Breast epithelium (tissue), 4 donors: Measurements from ENCODE around the gene SAXO2. TPM values are rescaled to one million over a fixed set of nuclear protein-coding genes. Genes with fewer than 3 reads are reported as not detected.
"Not testable (repeated sequence)": the region's sequence is repeated elsewhere in the genome, so short reads cannot be mapped to it uniquely, and the experiment has no call there.

Experiments used
- DNase-seq, 2 donors: peaks; one replicate each; pipeline ENCODE4 v3.0.0-alpha.2; 2019; ENCODE audit warnings: low spot score in 2 of 2
- H3K27ac ChIP-seq, 2 donors: fragments of 200-600 bp; sonication (generic) in 1 of 2; one replicate each; pipeline ENCODE4 v1.5.1; 2016 to 2019; ENCODE audit warnings: mild to moderate bottlenecking in 1 of 2
- H3K27me3 ChIP-seq, 2 donors: fragments of 200-600 bp; sonication (generic) in 1 of 2; one replicate each; pipeline versions ENCODE4 v1.5.1 to v1.6.0; 2017 to 2019; ENCODE audit warnings: control low read depth in 1 of 2, mild to moderate bottlenecking in 1 of 2
- H3K36me3 ChIP-seq: fragments of 200-600 bp; one replicate; pipeline ENCODE4 v1.5.1; 2019
- H3K4me1 ChIP-seq, 2 donors: fragments of 200-600 bp; sonication (generic); one replicate each; pipeline ENCODE4 v1.5.1; 2016 to 2019; ENCODE audit warnings: control low read depth in 1 of 2
- H3K4me3 ChIP-seq, 3 donors: fragments of 200-600 bp; sonication (generic); 1 replicate in 2 of 3; 2 replicates in 1 of 3; pipeline ENCODE4 v1.5.1; 2016 to 2019; ENCODE audit warnings: mild to moderate bottlenecking in 3 of 3, moderate library complexity in 2 of 3
- H3K9me3 ChIP-seq, 2 donors: fragments of 200-600 bp; sonication (generic) in 1 of 2; one replicate each; pipeline ENCODE4 v1.5.1; 2016 to 2019; ENCODE audit warnings: control low read depth in 1 of 2
- POLR2A ChIP-seq: fragments of 450-650 bp; IDR thresholded peaks from one replicate; pipeline ENCODE4 v1.6.1; 2016; ENCODE audit warnings: antibody characterized with exemption, mild to moderate bottlenecking, moderate library complexity
- POLR2AphosphoS5 ChIP-seq, 3 donors: sonication (generic); formaldehyde crosslinking; IDR thresholded peaks; one replicate each; pipeline ENCODE4 v1.6.1; 2017; ENCODE audit warnings: antibody characterized with exemption in 3 of 3
- intact Hi-C: fragments of 100-400 bp; cut with DNase I; formaldehyde crosslinking; loops from one replicate; pipeline ENCODE4 v1.15.1; 2023; ENCODE audit warnings: low total_unique reads
- total RNA-seq, 3 donors: library from RNA; depleted of rRNA; stranded (reverse); fragments of >200 nt; gene quantifications; one replicate each; pipeline ENCODE4 v1.1.0, GENCODE V29; 2016
- TF ChIP-seq, protein P1 (sequence below), 3 donors: fragments of 450-650 bp; IDR thresholded peaks; one replicate each; pipeline ENCODE4 v1.5.1; 2016 to 2017; ENCODE audit warnings: antibody characterized with exemption in 3 of 3, mild to moderate bottlenecking in 3 of 3, moderate library complexity in 3 of 3

The SAXO2 gene
- total RNA-seq, 3 donors from 2014 or later: 1.1 to 2.8 (median 2.3) TPM

DNA sequence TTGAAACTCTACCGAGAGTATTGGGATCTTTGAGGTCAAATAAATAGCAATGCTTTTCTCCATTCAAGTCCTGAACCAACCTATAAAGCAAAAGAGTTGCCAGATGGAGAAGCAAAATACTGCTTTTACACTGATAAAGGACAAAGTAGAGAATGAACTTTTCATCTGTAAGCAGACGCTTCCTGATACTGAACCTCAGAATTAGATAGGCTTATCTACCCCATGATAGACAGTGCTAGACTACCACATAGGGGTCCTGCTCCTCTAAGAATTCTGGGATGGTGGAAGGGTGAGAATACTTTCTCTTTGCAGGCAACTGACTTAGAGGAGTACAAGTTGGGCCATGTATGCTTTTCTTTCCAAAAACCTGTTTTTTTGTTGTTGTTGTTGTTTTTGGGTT is 9.5 kb downstream of the SAXO2 start:
- no peak for DNase-seq

DNA sequence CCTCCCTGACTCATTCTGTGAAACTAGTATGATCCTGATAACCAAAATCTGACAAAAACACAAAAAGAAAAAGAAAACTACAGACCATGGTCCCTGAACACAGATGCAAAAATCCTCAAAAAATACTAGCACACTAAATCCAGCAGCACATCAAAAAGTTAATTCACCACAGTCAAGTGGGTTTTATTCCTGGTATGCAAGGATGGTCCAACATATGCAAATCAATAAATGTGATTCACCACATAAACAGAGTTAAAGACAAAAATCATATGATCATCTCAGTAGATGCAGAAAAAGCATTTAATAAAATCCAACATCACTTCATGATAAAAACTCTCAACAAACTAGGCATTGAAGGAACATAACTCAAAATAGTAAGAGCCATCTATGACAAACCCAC is 12.8 kb downstream of the SAXO2 start:
- no peaks in the 10 kb centered on the region for H3K36me3 ChIP-seq
- intact Hi-C loops: no loop called here
- no peak for TF ChIP-seq POLR2A
- TF ChIP-seq POLR2AphosphoS5 (IDR thresholded peaks at IDR 0.05): no peak
- TF ChIP-seq, protein P1, sequence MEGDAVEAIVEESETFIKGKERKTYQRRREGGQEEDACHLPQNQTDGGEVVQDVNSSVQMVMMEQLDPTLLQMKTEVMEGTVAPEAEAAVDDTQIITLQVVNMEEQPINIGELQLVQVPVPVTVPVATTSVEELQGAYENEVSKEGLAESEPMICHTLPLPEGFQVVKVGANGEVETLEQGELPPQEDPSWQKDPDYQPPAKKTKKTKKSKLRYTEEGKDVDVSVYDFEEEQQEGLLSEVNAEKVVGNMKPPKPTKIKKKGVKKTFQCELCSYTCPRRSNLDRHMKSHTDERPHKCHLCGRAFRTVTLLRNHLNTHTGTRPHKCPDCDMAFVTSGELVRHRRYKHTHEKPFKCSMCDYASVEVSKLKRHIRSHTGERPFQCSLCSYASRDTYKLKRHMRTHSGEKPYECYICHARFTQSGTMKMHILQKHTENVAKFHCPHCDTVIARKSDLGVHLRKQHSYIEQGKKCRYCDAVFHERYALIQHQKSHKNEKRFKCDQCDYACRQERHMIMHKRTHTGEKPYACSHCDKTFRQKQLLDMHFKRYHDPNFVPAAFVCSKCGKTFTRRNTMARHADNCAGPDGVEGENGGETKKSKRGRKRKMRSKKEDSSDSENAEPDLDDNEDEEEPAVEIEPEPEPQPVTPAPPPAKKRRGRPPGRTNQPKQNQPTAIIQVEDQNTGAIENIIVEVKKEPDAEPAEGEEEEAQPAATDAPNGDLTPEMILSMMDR (IDR thresholded peaks at IDR 0.05): no peak
- H3K9me3 ChIP-seq: peaks cover 4 to 14% of the 10 kb centered on the region in 2 donors
- H3K27ac ChIP-seq: no peak overlapping the region
- H3K27me3 ChIP-seq: no peaks in the 10 kb centered on the region
- no peaks in the 10 kb centered on the region for H3K4me1 ChIP-seq
- no peak for DNase-seq
- no peak overlapping the region for H3K4me3 ChIP-seq

More for the DNA sequence above, 9.5 kb downstream of the SAXO2 start:
- H3K27me3 ChIP-seq: no peaks in the 10 kb centered on the region
- H3K36me3 ChIP-seq: no peaks in the 10 kb centered on the region
- H3K9me3 ChIP-seq: peaks cover 4 to 14% of the 10 kb centered on the region in 2 donors
- H3K27ac ChIP-seq: no peak overlapping the region
- no peak overlapping the region for H3K4me3 ChIP-seq
- H3K4me1 ChIP-seq: no peaks in the 10 kb centered on the region
- TF ChIP-seq, protein P1 (IDR thresholded peaks at IDR 0.05): no peak
- no peak for TF ChIP-seq POLR2A
- no peak for TF ChIP-seq POLR2AphosphoS5 (IDR thresholded peaks at IDR 0.05)
- intact Hi-C loops: no loop called here

DNA sequence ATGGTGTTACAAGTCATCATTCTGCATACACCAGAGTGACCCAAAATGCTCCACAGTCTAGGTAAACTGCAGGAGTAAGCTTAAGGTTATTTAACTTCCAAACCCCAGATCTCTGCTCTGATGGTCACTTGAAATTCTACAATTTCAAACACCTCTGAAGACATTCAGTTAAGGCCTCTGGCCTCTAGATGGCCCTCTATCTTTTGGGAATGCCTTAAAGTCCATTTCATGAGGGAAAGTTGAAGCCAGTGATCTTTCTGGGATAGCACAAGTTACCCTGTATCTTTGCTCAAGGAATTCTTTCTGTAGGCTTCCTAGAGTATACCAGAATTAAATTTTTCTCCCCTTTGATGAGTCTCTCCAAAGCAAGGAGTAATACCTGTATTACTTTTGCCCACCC is 18.7 kb downstream of the SAXO2 start:
- intact Hi-C loops, DNase-seq: not testable (repeated sequence)

DNA sequence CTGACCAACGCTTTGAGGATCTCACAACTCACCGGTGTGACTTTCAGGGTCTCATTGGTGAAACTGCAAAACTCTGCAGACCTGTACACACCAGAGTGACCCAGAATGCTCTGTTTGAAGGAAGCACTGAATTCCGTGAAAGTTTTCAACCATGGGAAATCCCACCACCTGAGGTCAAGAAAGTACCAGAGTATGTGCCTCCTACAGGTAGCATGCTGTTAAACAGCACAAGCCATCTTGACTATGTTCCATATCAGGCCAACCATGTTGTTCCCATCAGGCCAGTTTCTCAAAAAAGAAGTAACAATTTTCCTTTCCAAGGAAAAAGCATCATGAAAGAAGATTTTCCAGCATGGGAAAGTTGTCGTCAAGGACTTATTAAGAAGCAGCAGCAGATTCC is 19.8 kb downstream of the SAXO2 start:
- H3K9me3 ChIP-seq, H3K36me3 ChIP-seq, DNase-seq, H3K4me1 ChIP-seq, intact Hi-C loops, H3K27ac ChIP-seq, H3K4me3 ChIP-seq, H3K27me3 ChIP-seq: not testable (repeated sequence)

More for the DNA sequence above, 18.7 kb downstream of the SAXO2 start:
- not testable (repeated sequence) for H3K36me3 ChIP-seq, H3K4me1 ChIP-seq, H3K9me3 ChIP-seq, H3K27ac ChIP-seq, H3K4me3 ChIP-seq, H3K27me3 ChIP-seq

DNA sequence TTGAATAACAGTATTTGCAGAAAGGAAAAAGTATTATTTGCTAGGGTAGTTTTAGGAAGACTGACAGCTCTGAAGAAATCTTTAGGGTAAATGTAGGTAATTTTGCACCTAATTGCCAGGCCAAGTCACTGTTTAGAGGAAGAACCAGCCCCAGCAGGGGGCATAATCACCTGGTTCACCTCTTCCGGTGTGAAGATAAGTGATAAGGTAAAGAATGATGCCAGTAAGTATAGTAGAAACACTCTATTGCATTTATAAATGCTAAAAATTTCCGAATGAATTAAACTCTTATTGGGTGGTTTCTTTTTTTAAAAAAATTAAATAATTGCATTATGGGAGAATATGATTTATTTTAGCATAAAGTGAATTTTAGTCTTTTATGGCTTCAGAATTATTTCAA is 21.8 kb downstream of the SAXO2 start:
- H3K27me3 ChIP-seq, DNase-seq, H3K27ac ChIP-seq, H3K9me3 ChIP-seq, intact Hi-C loops, H3K4me3 ChIP-seq, H3K36me3 ChIP-seq, H3K4me1 ChIP-seq: not testable (repeated sequence)

DNA sequence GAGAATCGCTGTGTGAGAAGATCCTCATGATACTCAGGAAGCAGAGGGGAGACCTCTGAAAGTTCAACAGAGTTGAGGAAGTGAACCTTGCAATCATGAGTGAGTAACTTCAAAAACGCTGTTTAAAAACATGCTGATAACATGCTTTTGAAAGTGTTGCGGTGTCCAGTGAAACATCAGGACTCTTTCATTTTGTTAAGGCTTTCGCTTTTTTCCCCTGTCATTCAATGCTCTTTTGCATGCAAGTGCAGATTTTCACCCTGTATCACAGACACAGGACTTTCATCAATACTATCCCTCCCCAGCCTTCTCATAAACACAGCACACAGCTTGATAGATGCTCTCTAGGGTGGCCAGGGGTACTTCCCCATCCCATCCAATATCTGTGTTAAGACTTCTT is 23.9 kb downstream of the SAXO2 start:
- peaks cover 0 to 11% of the 10 kb centered on the region in 2 donors for H3K9me3 ChIP-seq
- H3K4me1 ChIP-seq, intact Hi-C loops, H3K4me3 ChIP-seq, H3K27me3 ChIP-seq, H3K36me3 ChIP-seq, DNase-seq, H3K27ac ChIP-seq: not testable (repeated sequence)

DNA sequence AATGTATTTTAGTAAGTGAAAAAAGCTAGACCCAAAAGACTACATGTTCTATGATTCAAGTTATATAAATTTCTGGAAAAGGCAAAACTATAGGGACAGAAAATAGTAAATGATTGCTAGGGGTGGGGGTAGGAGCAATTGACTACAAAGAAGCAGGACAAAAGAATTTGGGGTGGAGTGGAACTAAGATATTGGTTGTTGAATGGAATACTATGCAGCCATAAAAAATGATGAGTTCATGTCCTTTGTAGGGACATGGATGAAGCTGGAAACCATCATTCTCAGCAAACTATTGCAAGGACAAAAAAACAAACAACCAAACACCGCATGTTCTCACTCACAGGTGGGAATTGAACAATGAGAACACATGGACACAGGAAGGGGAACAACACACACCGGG is 25.6 kb downstream of the SAXO2 start:
- peaks cover 0 to 11% of the 10 kb centered on the region in 2 donors for H3K9me3 ChIP-seq
- H3K4me3 ChIP-seq, H3K4me1 ChIP-seq, H3K36me3 ChIP-seq, DNase-seq, intact Hi-C loops, H3K27ac ChIP-seq, H3K27me3 ChIP-seq: not testable (repeated sequence)

DNA sequence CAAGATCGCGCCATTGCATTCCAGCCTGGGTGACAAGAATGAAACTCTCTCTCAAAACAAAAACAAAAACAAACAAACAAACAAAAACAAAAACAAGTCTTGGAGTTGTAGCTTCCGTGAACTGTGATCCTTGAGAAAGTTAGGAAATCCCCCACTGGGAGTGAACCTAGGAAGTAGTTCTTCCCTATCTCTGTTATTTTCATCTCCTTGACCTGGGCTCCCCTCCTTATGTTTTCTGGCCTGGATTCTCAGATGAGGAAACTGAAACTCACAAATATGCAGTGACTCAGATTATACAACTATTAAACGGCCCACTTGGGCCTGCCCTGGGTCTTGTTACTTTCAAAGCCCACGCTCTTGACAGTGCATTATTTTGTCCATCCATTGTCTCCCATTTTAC is 29.7 kb downstream of the SAXO2 start:
- H3K4me3 ChIP-seq: no peak overlapping the region
- intact Hi-C loops: no loop called here
- DNase-seq: no peak
- H3K27ac ChIP-seq: no peak overlapping the region
- no peaks in the 10 kb centered on the region for H3K4me1 ChIP-seq
- no peaks in the 10 kb centered on the region for H3K36me3 ChIP-seq
- peaks cover 0 to 11% of the 10 kb centered on the region in 2 donors for H3K9me3 ChIP-seq
- no peaks in the 10 kb centered on the region for H3K27me3 ChIP-seq
- TF ChIP-seq, protein P1 (IDR thresholded peaks at IDR 0.05): no peak
- TF ChIP-seq POLR2A (no peak), POLR2AphosphoS5 (IDR thresholded peaks at IDR 0.05) (no peak)
